Measurements from ENCODE around the gene CD151. TPM values are rescaled to one million over a fixed set of nuclear protein-coding genes. Genes with fewer than 3 reads are reported as not detected.

CD151 gene
- total RNA-seq, 1 donor from 2014 or later: 108 TPM

GRCh38 chr11:801097-801780 is 31.5 kb upstream of the CD151 start:
- no peak for TF ChIP-seq CTCF (conservative IDR thresholded peaks at IDR 0.05)
- Mint-ChIP-seq H3K9me3 (no peaks in the 10 kb centered on the region), H3K36me3 (ENCODE audit: low read depth) (no peaks in the 10 kb centered on the region), H3K4me1 (peaks cover 10% of the 10 kb centered on the region), H3K27ac (ENCODE audit: unreplicated experiment) (no peak overlapping the region), H3K4me3 (peak overlapping the region; percentile 57), H3K27me3 (ENCODE audit: low read depth) (no peaks in the 10 kb centered on the region)
- DNase-seq (ENCODE audit: low read depth, low spot score): no peak

GRCh38 chr11:802018-802617 is 30.6 kb upstream of the CD151 start:
- no peaks in the 10 kb centered on the region for H3K9me3 Mint-ChIP-seq
- H3K36me3 Mint-ChIP-seq (ENCODE audit: low read depth): no peaks in the 10 kb centered on the region
- no peak for DNase-seq (ENCODE audit: low read depth, low spot score)
- H3K27me3 Mint-ChIP-seq (ENCODE audit: low read depth): no peaks in the 10 kb centered on the region
- peaks cover 3% of the 10 kb centered on the region for H3K4me1 Mint-ChIP-seq
- no peak overlapping the region for H3K27ac Mint-ChIP-seq (ENCODE audit: unreplicated experiment)
- no peak for TF ChIP-seq CTCF (conservative IDR thresholded peaks at IDR 0.05)
- H3K4me3 Mint-ChIP-seq: no peak overlapping the region

- Mint-ChIP-seq H3K4me1 (peaks cover 3% of the 10 kb centered on the region), H3K4me3 (peak overlapping the region; percentile 38), H3K36me3 (ENCODE audit: low read depth) (no peaks in the 10 kb centered on the region)
Observed at GRCh38 chr11:802693-803466, 29.9 kb upstream of the CD151 start.

GRCh38 chr11:803467-803742 is 29.3 kb upstream of the CD151 start:
- DNase-seq (ENCODE audit: low read depth, low spot score): no peak
- H3K4me1 Mint-ChIP-seq: peaks cover 5% of the 10 kb centered on the region
- H3K36me3 Mint-ChIP-seq (ENCODE audit: low read depth): no peaks in the 10 kb centered on the region
- no peak overlapping the region for H3K27ac Mint-ChIP-seq (ENCODE audit: unreplicated experiment)
- no peaks in the 10 kb centered on the region for H3K27me3 Mint-ChIP-seq (ENCODE audit: low read depth)
- H3K4me3 Mint-ChIP-seq: no peak overlapping the region
- H3K9me3 Mint-ChIP-seq: no peaks in the 10 kb centered on the region
- no peak for TF ChIP-seq CTCF (conservative IDR thresholded peaks at IDR 0.05)

More at GRCh38 chr11:802693-803466, 29.9 kb upstream of the CD151 start:
- no peak overlapping the region for H3K27ac Mint-ChIP-seq (ENCODE audit: unreplicated experiment)
- no peak for DNase-seq (ENCODE audit: low read depth, low spot score)
- H3K9me3 Mint-ChIP-seq: no peaks in the 10 kb centered on the region
- no peaks in the 10 kb centered on the region for H3K27me3 Mint-ChIP-seq (ENCODE audit: low read depth)
- no peak for TF ChIP-seq CTCF (conservative IDR thresholded peaks at IDR 0.05)

GRCh38 chr11:803770-804598 is 28.8 kb upstream of the CD151 start:
- TF ChIP-seq CTCF (conservative IDR thresholded peaks at IDR 0.05): no peak
- Mint-ChIP-seq H3K4me1 (peaks cover 11% of the 10 kb centered on the region), H3K36me3 (ENCODE audit: low read depth) (no peaks in the 10 kb centered on the region), H3K27ac (ENCODE audit: unreplicated experiment) (no peak overlapping the region), H3K27me3 (ENCODE audit: low read depth) (no peaks in the 10 kb centered on the region), H3K9me3 (no peaks in the 10 kb centered on the region), H3K4me3 (peak overlapping the region; percentile 84)
- DNase-seq (ENCODE audit: low read depth, low spot score): no peak

Data from neural crest cell (in vitro differentiated cells).